ENCODE measurements around the gene SGSM2. TPM values are rescaled to one million over a fixed set of nuclear protein-coding genes. Genes with fewer than 3 reads are reported as not detected.

The SGSM2 gene
- total RNA-seq, 1 donor, result 37.3 TPM

DNA sequence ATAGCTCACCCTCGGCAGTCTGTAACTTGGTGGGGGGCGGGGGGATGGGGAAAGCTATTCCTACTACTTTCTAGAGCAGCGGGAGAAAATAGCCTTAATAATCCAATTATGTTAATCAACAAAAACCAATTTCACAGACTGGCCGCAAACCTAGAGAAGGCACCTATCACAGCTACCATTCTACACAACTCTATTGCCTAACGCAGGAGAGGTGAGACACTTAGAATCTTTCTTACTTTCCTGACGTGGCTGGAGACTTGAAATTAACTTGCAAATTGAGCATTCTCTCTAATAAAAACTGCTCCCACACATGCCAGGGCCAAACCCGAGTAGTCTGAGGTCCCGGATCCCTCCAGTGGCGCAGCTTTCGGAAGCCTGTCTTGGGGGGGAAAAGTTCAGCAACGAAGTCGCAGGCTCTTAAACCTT, 34.5 kb upstream of the SGSM2 start:
- H4K20me1 ChIP-seq (ENCODE audit: insufficient read depth, low read length), result peaks cover 15% of the 10 kb centered on the region
- peak overlapping the region; percentile 99 for H3K4me2 ChIP-seq (ENCODE audit: insufficient read depth, low read length)
- TF ChIP-seq, protein P1, sequence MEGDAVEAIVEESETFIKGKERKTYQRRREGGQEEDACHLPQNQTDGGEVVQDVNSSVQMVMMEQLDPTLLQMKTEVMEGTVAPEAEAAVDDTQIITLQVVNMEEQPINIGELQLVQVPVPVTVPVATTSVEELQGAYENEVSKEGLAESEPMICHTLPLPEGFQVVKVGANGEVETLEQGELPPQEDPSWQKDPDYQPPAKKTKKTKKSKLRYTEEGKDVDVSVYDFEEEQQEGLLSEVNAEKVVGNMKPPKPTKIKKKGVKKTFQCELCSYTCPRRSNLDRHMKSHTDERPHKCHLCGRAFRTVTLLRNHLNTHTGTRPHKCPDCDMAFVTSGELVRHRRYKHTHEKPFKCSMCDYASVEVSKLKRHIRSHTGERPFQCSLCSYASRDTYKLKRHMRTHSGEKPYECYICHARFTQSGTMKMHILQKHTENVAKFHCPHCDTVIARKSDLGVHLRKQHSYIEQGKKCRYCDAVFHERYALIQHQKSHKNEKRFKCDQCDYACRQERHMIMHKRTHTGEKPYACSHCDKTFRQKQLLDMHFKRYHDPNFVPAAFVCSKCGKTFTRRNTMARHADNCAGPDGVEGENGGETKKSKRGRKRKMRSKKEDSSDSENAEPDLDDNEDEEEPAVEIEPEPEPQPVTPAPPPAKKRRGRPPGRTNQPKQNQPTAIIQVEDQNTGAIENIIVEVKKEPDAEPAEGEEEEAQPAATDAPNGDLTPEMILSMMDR (IDR thresholded peaks at IDR 0.05; ENCODE audit: extremely low read depth, low read depth, low read length), result no peak
- peak overlapping the region; percentile 98 for H3K4me3 ChIP-seq (ENCODE audit: insufficient read depth, low read length)
- DNase-seq (ENCODE audit: insufficient read length, low spot score, missing footprints), result peak; percentile 91
- H3K27ac ChIP-seq (ENCODE audit: low read depth, low read length), result peak overlapping the region; percentile 84
- H3K79me2 ChIP-seq (ENCODE audit: insufficient read depth, low read length), result peaks cover 75% of the 10 kb centered on the region
- H2AFZ ChIP-seq (ENCODE audit: low read length), result peak overlapping the region; percentile 83
- peaks cover 13% of the 10 kb centered on the region for H3K36me3 ChIP-seq (ENCODE audit: insufficient read depth, low read length)
- H3K9me3 ChIP-seq (ENCODE audit: low read depth, low read length), result no peaks in the 10 kb centered on the region
- H3K27me3 ChIP-seq (ENCODE audit: insufficient read depth, low read length), result no peaks in the 10 kb centered on the region
- H3K4me1 ChIP-seq (ENCODE audit: insufficient read depth, low read length), result peaks cover 11% of the 10 kb centered on the region

DNA sequence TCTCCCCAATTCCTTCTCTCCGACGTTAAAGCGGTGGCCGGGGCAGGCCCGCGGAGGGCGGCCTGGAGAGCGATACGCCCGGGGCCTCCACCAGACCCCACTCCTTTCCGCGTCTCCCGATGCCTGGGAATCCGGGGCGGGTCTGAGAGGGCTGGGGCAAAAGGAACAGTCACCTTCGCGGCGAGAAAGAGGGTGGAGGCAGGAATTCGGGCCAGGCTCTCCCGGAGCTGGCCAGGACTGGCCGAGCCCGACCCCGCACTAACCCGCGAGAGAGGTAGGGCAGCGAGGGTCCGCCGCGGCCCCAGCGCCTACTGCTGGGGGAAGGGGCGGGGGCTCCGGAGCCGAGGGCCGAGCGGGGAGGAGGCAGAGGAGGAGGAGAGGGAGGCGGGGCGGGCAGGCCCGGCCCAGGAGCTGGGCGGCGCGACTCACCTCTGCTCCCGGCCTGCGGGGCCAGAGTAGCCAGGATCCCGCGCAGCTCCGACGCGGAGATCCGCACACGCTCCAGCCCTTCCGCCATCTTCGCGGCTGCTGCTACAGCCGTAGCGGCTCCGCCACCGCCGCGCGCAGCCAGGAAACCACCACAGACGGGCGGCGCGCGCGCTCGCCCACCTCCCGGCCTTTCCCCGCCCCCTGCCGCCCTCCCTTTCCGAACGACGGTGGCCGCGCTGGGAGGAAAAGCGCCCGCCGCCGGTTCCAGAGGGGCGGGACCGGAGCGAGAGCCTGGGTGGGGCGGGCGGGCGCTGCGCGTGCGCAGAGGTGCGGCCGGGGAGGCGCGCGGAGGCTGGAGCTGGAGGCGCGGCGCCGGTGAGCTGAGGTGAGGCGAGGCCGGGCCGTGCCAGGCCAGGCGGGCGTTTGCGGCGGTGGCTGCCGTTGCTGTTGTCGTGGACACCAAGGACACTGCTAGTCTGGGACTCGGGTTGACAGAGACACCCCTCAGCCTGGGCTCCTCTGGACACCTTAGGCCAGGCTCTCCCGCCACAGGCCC, 33.8 kb upstream of the SGSM2 start, which contains the start of the genes SMG6 and SRR:
Gene SMG6 (minus strand): TSS at position 582 of the 985 bp plus-strand sequence. CDS start 65 bp downstream, at position 517.
Gene SRR (plus strand): TSS at position 747 of the 985 bp plus-strand sequence. CDS start 11,611 bp downstream, outside the sequence.
- no peaks in the 10 kb centered on the region for H3K27me3 ChIP-seq (ENCODE audit: insufficient read depth, low read length)
- TF ChIP-seq, protein P1 (IDR thresholded peaks at IDR 0.05; ENCODE audit: extremely low read depth, low read depth, low read length), result no peak
- H3K27ac ChIP-seq (ENCODE audit: low read depth, low read length), result peak within 1 kb of the TSS; percentile 84
- H3K4me2 ChIP-seq (ENCODE audit: insufficient read depth, low read length), result peak within 1 kb of the TSS; percentile 99
- no peaks in the 10 kb centered on the region for H3K9me3 ChIP-seq (ENCODE audit: low read depth, low read length)
- peaks cover 15% of the 10 kb centered on the region for H4K20me1 ChIP-seq (ENCODE audit: insufficient read depth, low read length)
- peaks cover 11% of the 10 kb centered on the region for H3K4me1 ChIP-seq (ENCODE audit: insufficient read depth, low read length)
- peak within 1 kb of the TSS; percentile 98 for H3K4me3 ChIP-seq (ENCODE audit: insufficient read depth, low read length)
- H3K79me2 ChIP-seq (ENCODE audit: insufficient read depth, low read length), result peaks cover 72% of the 10 kb centered on the region
- H3K36me3 ChIP-seq (ENCODE audit: insufficient read depth, low read length), result peaks cover 10% of the 10 kb centered on the region
- peak; percentile 99 for DNase-seq (ENCODE audit: insufficient read length, low spot score, missing footprints)
- H2AFZ ChIP-seq (ENCODE audit: low read length), result peak within 1 kb of the TSS; percentile 99

DNA sequence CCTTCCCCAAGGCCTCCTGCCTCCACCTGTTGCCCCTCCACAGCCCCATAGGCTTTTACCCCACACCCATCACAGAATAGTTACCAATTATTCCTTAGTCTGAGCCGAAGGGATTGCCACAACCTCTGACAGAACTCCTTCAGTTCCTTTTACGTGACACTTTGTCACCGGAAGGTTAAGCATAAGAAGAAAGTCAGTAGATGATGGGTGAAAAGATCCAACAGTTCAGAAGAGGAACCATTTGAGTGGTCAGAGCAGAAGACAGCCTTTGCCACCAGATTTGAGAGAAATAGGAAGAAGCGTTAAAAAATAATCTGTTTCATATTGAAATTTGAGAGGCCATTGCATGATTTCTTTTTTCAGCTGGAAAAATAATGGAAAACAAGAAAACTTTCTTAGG, 32.4 kb upstream of the SGSM2 start:
- Histone ChIP-seq H3K36me3 (ENCODE audit: insufficient read depth, low read length) (peaks cover 6% of the 10 kb centered on the region), H3K27me3 (ENCODE audit: insufficient read depth, low read length) (no peaks in the 10 kb centered on the region), H3K4me2 (ENCODE audit: insufficient read depth, low read length) (no peak overlapping the region), H3K27ac (ENCODE audit: low read depth, low read length) (no peak overlapping the region), H3K4me3 (ENCODE audit: insufficient read depth, low read length) (no peak overlapping the region), H3K9me3 (ENCODE audit: low read depth, low read length) (no peaks in the 10 kb centered on the region), H4K20me1 (ENCODE audit: insufficient read depth, low read length) (peaks cover 9% of the 10 kb centered on the region), H2AFZ (ENCODE audit: low read length) (no peak overlapping the region), H3K4me1 (ENCODE audit: insufficient read depth, low read length) (peaks cover 11% of the 10 kb centered on the region), H3K79me2 (ENCODE audit: insufficient read depth, low read length) (peaks cover 65% of the 10 kb centered on the region)
- TF ChIP-seq, protein P1 (IDR thresholded peaks at IDR 0.05; ENCODE audit: extremely low read depth, low read depth, low read length), result no peak
- DNase-seq (ENCODE audit: insufficient read length, low spot score, missing footprints), result no peak
